Fibroblast of lung (primary cell): Measurements from ENCODE around the gene RAB5A.

ENCODE experiments used
- CTCF ChIP-seq, 2 donors: IDR thresholded peaks in 1 of 2; conservative IDR thresholded peaks in 1 of 2; 1 replicate in 1 of 2; 2 replicates in 1 of 2; pipeline ENCODE4 v1.5.1; 2011 to 2012; ENCODE audit warnings: low read length in 2 of 2, control low read depth in 1 of 2, inconsistent platforms in 1 of 2, low read depth in 1 of 2, mild to moderate bottlenecking in 1 of 2
- EZH2 ChIP-seq: IDR thresholded peaks from 2 replicates; pipeline ENCODE4 v1.5.1; 2012; ENCODE audit warnings: low read length, control low read depth, mild to moderate bottlenecking; ENCODE audit errors: missing control alignments

GRCh38 chr3:19901918-19902317 is 45.0 kb upstream of the RAB5A start:
- TF ChIP-seq CTCF (conservative IDR thresholded peaks at IDR 0.05 in 1 of 2, IDR thresholded peaks at IDR 0.05 in 1 of 2; ENCODE audit: low read depth in 1 of 2, low read length in 2 of 2) (no peak), EZH2 (no peak)
